ENCODE measurements around the gene B4GAT1. TPM values are rescaled to one million over a fixed set of nuclear protein-coding genes. Genes with fewer than 3 reads are reported as not detected.

The B4GAT1 gene
- total and polyA plus RNA-seq, 10 of the 15 experiments (the other 5 are each of a cell fraction or from before 2014, with no cell fraction given) = 0.55 to 11.1 (median 4.3) TPM

- Histone ChIP-seq H4K20me1 (ENCODE audit: control insufficient read depth, insufficient read depth) (no peaks in the 10 kb centered on the region), H3K4me2 (ENCODE audit: control insufficient read depth, insufficient read depth) (no peak overlapping the region), H2AFZ (ENCODE audit: control insufficient read depth, low read depth, low read length) (no peak overlapping the region), H3K36me3 (ENCODE audit: control insufficient read depth in 2 of 2, insufficient read depth in 2 of 2, low read length in 1 of 2) (peaks cover 0 to 19% of the 10 kb centered on the region in 2 experiments; a peak in 3 of 4 replicates), H3K9ac (ENCODE audit: control insufficient read depth, insufficient read depth, low read length) (no peak overlapping the region), H3K9me3 (replicated peaks; ENCODE audit: control insufficient read depth, insufficient read depth, low read length) (no peaks in the 10 kb centered on the region), H3K27me3 (replicated peaks in 1 of 2; ENCODE audit: control insufficient read depth in 2 of 2, insufficient read depth in 2 of 2, low read length in 1 of 2) (no peaks in the 10 kb centered on the region), H3K4me1 (ENCODE audit: control insufficient read depth, insufficient read depth, low read length) (peaks cover 26% of the 10 kb centered on the region), H3K4me3 (no peak overlapping the region), H3K79me2 (ENCODE audit: control insufficient read depth, insufficient read depth, low read length) (peaks cover 17% of the 10 kb centered on the region), H3K27ac (ENCODE audit: control insufficient read depth, insufficient read depth) (no peak overlapping the region)
- intact Hi-C loops (cut with micrococcal nuclease; ENCODE audit: unreplicated experiment) = no loop called here
- FAIRE-seq (no peak), DNase-seq (ENCODE audit: low read depth, low spot score) (no peak), ATAC-seq (no peak)
- TF ChIP-seq TBL1XR1 (IDR thresholded peaks at IDR 0.05; ENCODE audit: low read depth, low read length) (no peak), BCLAF1 (IDR thresholded peaks at IDR 0.05) (no peak), SKIL (IDR thresholded peaks at IDR 0.05; ENCODE audit: low read depth, poor library complexity, severe bottlenecking) (no peak), MYB (IDR thresholded peaks at IDR 0.05; ENCODE audit: borderline replicate concordance, low read depth, low read length) (no peak), ZBTB33 (IDR thresholded peaks at IDR 0.05) (no peak), SMC3 (IDR thresholded peaks at IDR 0.05; ENCODE audit: borderline replicate concordance, low read length) (no peak), SREBF2 (IDR thresholded peaks at IDR 0.05; ENCODE audit: low read length) (no peak), ATF2 (IDR thresholded peaks at IDR 0.05; ENCODE audit: low read length) (no peak), JUNB (IDR thresholded peaks at IDR 0.05) (no peak)
- ChIA-PET SMC1A (ENCODE audit: uncharacterized antibody, unreplicated experiment) (interaction anchor here (1.2 kb wide), 1 partner anchor 46 kb away, joined by 3 read pairs; no protein-coding TSS in a partner anchor), POLR2A (interaction anchor here (0.9 kb wide), 1 partner anchor 31 kb away, joined by 4 read pairs; no protein-coding TSS in a partner anchor), RAD21 (ENCODE audit: unreplicated experiment) (no interaction called here), CTCF (interaction anchor here (0.6 to 1.6 kb wide), 2 partner anchors 28 to 44 kb away, joined by 3 to 6 read pairs; no protein-coding TSS in a partner anchor)
- 75% methylated on average over 14 of the region's 14 CpGs for WGBS (ENCODE audit: insufficient coverage, insufficient replicate concordance, low lambda C conversion rate, missing lambda C conversion rate)
- in situ Hi-C loops (cut with MboI) = no loop called here
- no TSS peak for BruUV-seq (replicated peaks)
Observed at GRCh38 chr11:66339686-66340483, 7.5 kb downstream of the B4GAT1 start.
